GM18951 (cell line): Measurements from ENCODE around the gene BCKDHB.

Experiments used
- POLR2A ChIP-seq: IDR thresholded peaks from 4 replicates; pipeline ENCODE4 v1.6.1; 2011; ENCODE audit warnings: mild to moderate bottlenecking; ENCODE audit not compliant: insufficient read length, insufficient read depth; ENCODE audit errors: extremely low read depth
- in situ Hi-C: fragments of 300-500 bp; cut with MboI; formaldehyde crosslinking; loops from one replicate; pipeline ENCODE4 v1.12.0; 2022; ENCODE audit warnings: low sequenced_read_pairs, mixed read lengths, inconsistent platforms; ENCODE audit not compliant: unreplicated experiment

Gene BCKDHB

DNA sequence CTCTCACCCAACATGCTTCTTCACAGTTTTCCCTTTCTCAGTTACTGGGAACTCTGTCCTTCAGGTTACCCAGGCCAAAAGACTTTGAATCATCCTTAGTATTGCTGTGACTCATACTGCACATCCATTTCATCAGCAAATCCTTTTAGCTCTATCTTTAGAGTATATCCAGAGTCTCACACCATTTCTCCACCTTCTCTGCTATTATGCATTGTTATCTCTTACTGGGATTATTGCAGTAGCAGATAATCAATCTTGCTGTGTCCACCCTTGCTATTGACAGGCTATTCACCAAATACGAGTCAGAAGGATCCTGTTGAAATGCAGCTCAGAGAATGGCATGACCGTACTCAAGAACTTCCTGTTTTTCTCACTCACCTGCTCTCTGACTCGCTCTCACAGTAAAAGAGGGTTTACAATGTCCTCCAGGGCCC, 57.3 kb downstream of the BCKDHB start:
- in situ Hi-C loops: no loop called here
- no peak for TF ChIP-seq POLR2A

DNA sequence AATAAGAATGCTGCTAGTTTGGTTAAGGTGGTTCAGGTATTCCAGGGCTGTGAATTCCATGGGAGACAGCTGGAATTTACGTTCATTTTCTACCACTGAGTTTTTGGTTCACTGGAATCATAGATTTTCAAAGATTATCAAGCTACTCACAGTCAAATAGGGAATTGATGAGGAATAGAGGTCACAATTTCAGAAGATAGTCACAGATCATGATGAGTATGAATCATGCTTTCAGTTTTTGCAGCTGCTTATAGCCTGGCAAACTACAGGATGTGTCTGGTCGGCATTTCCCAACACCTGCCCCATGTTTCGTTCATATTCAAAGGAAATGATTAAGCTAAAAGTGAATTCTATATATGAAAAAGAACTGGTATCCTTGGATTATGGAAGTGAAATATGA, 58.7 kb downstream of the BCKDHB start:
- in situ Hi-C loops: no loop called here
- no peak for TF ChIP-seq POLR2A

DNA sequence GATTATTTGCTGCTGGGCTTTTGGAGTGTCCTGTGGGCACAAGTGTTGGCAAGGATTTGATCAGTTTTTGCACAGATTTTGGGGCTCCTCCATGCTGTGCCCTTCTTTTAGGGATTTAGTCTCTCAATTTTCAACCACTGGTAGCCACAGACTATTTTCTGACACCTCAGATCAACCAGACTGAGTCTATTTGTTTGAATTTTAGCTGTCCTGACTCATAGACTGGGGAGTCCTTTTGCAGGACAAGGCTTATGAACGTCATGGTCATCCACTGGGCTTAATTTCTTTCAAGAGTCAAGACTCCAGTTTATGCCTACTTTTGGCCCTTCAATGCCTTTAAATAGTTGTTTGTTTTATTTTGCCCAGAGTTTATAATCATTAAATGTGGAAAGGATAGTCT, 59.3 kb downstream of the BCKDHB start:
- no peak for TF ChIP-seq POLR2A
- in situ Hi-C loops: no loop called here

DNA sequence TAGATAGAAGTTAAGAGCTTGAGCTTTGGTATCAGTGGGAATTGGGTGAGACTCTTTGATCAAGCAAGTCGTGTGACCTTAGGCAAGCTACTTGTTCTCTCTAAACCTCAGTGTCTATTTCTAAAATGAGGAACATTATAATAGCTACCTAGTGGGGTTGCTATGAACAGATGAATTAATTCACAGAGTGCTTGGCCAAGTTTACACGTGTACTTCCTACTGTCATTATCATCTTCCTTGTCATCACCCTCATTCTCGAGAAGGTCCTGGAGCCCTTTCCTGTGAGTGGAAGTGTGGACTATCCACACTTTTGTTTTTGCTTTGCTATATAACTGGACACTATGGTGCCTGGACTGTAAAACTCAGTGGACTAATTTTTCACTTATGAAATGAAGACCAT, 64.0 kb downstream of the BCKDHB start:
- TF ChIP-seq POLR2A: no peak
- in situ Hi-C loops: no loop called here

DNA sequence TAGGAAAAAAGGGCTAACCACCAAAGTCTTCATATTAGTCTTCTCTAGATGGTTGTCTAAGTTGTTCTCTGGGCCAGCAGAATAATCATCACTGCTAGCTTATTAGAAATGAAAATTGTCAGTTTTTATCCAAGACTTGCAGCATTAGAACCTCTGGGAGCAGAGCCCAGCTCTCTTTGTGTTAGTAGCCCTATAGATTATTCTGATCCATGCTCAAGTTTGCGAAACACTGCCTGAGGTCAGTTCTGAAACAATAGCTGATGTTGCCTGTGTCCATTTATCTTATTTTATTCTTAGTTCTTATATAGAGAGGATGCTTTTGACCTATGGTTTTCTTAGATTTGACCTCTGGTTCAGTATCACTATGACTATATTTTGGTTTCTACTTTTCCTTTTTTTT, 66.9 kb downstream of the BCKDHB start:
- in situ Hi-C loops: no loop called here
- TF ChIP-seq POLR2A: no peak

DNA sequence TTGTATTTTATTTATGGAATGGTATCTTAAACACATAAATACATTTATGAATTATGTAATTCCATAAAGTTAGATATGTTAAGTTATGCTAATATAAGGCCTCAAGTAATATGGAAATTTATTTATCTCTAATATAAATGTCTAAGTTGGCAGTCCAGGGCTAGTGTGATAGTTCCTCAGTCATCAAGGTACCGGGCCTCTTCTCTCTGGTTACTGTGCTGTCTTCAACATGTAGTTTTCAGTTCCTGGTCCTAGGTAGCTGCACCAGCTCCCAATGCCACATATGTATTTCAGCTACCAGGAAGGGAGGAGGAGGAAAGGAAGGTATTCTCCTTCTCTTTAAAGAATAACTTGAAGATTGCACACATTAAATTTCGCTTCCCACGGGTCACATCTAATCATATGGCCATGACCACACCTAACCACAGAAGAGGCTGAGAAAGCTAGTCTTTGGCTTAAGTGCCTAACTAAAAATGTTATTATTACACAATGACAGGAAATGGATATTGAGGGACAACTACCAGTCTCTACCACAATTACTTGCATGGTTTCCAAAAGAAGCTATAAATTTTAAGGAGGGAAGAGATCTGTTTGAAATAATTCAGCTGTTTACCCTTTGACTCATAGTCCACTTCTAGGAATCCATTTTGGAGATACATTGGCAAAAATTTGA, 68.6 kb downstream of the BCKDHB start:
- in situ Hi-C loops: no loop called here
- no peak for TF ChIP-seq POLR2A

DNA sequence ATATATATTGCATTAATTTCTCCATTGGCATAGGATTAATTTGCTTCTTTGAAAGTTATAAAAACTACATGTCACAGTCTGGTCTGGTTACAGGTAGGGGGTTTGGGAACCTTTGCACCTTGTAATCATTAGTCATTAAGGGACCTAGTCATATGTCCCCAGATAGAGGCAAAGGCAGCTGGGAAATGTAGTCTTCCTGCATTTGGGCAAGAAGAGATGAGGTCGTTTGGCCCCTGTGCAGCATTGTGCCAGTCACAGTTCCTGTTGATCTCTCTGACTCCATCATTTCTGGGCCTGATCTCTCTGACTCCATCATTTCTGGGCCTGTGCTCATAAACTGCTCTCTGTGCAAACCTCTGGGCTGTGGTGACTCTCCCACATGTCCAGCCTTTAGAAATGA, 73.2 kb downstream of the BCKDHB start:
- in situ Hi-C loops: no loop called here
- TF ChIP-seq POLR2A: no peak

DNA sequence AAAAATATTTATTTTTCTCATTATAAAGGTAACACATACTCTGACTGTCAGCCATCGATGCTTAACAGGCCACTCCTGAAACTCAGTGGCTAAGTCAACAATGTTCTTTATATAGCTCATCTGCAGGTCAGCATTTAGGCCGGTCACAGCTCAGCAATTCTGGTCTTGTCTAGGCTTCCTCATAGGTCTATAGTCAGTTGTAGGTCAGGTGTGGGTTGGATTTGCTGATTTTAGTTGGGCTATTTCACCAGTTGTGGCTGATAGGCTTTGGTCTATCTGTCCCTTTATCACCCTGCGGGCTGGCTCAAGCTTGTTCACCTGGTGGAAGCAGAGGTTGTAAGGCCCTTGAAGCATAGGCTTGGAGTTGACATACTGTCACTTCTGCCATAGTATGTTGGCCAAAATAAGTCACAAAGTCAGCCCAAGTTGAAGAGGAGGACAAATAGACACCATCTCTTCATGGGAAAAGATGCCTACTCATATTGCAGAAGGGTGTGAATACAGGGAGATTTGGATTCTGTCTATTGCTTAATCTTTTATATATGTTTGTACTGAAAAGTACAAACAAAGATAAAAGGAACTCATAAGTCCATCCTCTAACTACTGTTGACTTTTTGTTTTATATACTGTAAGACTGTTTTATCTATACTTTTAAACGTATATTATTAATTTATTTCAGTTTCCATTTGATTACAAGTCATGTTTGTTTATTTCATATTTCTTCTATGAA, 75.0 kb downstream of the BCKDHB start:
- no peak for TF ChIP-seq POLR2A
- in situ Hi-C loops: no loop called here

DNA sequence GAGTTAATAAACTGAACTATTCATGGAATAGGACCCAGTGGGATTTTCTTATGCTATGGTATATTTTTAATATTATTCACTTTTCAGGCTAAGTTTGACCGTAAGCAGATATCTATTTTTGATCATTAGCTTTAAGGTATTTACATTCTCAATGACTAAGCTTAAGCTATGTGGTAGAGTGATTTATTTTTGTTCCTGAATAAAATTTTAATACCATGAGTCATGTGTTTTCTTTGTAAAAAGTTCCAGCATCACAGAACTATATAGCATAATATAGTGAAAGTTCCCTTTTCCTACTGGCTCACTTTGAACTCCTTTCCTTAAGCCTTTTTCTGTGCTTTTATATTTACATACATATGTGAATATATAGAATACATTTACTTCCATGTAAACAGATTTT, 75.8 kb downstream of the BCKDHB start:
- in situ Hi-C loops: no loop called here
- TF ChIP-seq POLR2A: no peak

DNA sequence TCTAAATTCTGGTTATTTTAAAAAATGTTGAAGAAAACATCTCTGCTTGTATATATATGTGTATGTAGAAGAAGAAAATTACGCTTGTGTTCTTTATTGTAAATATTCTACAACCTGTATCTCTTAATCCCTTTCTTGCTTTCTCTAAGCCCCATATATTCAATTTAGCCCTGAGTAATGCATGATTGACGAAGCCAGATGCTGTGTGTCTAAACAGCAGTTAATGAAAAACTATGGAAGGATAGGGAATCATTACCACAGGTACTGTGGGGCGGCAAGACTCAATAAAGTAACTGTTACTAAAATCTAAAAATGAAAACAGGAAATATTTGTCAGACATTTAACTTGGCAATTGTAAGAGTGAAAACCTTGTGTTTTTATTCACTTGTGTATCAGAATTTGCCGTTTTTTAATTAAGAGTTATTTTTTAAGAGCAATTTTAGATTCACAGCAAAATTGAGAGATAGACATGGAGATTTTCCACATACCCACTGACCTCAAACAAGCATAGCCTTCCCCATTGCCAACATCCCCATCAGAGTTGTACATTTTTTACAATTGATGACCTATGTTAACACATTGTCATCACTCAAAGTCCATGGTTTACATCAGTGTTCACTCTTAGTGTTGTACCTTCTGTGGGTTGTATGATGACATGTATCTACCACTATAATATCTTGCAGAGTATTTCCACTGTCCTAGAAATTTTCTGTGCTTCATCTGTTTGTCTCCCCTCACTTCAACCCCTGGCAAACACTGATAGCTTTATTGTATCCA, 76.7 kb downstream of the BCKDHB start:
- in situ Hi-C loops: no loop called here
- no peak for TF ChIP-seq POLR2A

DNA sequence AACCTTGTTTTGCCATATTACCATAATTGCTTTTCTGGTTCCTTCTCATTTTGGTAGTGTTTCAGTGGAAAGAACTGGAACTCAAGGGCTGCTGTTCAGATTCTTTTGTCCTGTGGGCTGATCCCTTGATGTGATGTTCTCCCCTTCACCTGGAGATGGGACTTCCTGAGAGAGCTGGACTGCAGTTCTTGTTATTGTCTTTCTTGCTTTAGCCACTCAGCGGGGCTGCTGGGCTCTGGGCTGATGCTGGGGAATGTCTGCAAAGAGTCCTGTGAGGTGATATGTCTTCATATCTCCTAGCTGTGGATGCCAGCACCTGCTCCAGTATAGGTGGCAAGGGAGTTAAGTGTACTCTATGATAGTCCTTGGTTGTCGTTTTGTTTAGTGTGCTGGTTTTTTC, 79.0 kb downstream of the BCKDHB start:
- in situ Hi-C loops: no loop called here
- no peak for TF ChIP-seq POLR2A

DNA sequence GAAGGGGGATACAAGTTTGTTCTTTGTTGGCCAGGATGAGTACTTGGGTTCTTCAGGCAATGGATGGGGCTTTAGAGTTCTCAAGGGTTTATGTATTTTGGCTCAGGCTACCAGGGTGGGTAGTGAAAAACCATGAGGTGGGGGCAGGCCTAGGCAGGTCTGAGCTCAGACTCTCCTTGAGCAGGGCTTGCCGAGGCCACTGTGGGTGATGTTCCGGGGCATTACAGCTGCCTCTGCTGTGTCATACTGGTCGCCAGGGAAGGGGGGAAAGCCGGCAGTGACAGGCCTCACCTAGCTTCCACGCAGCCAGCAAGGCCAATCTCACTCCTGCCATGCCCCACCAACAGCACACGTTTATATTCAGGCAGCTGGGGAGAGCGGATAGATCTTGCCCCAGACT, 79.6 kb downstream of the BCKDHB start:
- TF ChIP-seq POLR2A: no peak

DNA sequence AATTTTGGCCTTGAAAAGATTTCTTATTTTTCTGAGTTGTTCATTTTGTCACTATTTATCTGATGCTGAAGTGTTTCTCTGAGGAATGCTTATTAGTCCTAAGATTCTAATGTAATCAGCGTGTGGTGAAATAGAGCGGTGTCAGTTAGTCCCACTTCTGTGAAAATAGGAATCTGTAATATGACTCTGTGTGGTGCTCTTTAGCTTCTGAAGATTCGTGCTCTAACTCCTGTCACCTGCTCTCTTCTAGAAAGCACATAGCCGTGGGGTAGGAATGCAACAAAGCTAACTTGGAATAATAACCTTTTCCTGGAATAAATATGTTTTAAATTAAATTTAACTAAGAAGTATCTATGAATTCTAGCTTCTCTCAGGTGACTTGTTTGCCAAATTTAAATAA, 90.4 kb downstream of the BCKDHB start:
- in situ Hi-C loops: no loop called here
- TF ChIP-seq POLR2A: no peak

More for the DNA sequence above, 79.6 kb downstream of the BCKDHB start:
- in situ Hi-C loops: no loop called here
